HG03175 (cell line): ENCODE data around the gene CSH2.
"Not testable (repeated sequence)": the region's sequence is repeated elsewhere in the genome, so short reads cannot be mapped to it uniquely, and the experiment has no call there.

Experiments used
- ATAC-seq: cut with Tn5 transposase; IDR thresholded peaks from one replicate; pipeline ENCODE4 v1.9.1; 2021; ENCODE audit warnings: mild to moderate bottlenecking, moderate library complexity; ENCODE audit not compliant: unreplicated experiment

CSH2 gene

DNA sequence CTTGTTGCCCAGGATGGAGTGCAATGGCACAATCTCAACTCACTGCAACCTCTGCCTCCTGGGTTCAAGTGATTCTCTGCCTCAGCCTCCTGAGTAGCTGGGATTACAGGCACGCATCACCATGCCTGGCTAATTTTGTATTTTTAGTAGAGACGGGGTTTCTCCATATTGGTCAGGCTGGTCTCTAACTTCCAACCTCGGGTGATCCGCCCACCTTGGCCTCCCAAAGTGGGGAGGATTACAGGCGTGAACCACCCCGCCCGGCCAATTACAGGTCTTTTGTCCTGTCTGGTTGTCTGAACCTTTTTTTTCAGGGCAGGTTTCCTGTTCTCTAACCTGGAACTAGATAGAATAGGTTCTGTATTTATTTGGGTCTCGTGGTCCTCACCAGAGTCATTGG lies 17.1 kb downstream of the CSH2 start:
- not testable (repeated sequence) for ATAC-seq

GRCh38 chr17:63855185-63855584 lies 18.3 kb downstream of the CSH2 start:
- ATAC-seq, result no peak

GRCh38 chr17:63854709-63855108 lies 18.8 kb downstream of the CSH2 start:
- ATAC-seq, result no peak

DNA sequence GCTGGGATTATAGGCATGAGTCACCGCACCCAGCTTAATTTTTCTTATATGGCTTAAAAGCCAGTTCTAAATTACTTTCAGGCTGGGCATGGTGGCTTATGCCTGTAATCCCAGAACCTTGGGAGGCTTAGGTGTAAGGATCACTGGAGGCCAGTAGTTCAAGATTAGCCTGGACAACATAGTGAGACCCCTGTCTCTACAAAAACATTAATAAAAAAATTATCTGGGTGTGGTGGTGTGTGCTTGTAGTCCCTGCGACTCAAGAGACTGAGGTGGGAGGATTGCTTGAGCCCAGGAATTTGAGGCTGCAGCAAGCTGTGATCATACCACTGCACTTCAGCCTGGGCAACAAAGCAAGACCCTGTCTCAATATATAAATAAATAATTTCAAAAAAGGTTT lies 20.2 kb downstream of the CSH2 start:
- no peak for ATAC-seq

- ATAC-seq, result no peak
These were observed 23.1 kb downstream of the CSH2 start for GRCh38 chr17:63850401-63850800.

GRCh38 chr17:63848834-63849689 lies 24.4 kb downstream of the CSH2 start:
- ATAC-seq, result peak; percentile 97

DNA sequence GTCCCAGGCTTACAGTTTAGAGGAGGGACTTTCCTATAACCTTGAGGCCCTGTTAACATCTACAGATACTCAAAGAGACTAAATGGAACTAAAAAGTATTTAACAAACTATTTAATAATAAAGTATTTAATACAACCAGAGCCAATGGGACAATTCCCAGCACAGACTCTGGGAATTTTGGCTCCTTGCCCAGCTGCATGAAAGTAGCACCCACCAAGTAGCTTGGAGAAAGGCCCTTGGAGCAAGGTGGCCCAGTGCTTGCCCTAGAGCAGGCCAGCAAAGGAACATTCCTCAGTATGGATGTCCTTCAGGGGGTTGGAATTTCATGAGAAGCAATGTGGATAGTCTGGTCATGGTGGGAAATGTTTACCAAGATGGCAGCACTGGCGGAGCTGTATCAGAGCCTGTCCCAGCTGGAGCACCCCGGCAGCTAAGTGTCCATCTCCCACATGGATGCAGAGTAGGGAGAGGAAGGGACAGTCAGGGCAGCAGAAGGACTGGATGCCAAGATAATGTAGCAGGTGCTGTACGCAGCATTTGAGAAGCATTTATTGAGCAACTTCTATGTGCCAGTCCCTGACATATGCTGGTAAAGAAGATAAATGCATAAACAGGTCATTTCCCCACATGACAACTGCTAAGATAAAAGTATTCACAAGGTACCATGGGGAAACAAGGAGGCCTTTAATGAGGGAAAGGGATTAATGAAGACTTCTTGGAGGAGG lies 25.8 kb downstream of the CSH2 start:
- ATAC-seq, result no peak

- ATAC-seq, result no peak
These were observed 28.0 kb downstream of the CSH2 start for GRCh38 chr17:63845509-63845908.

DNA sequence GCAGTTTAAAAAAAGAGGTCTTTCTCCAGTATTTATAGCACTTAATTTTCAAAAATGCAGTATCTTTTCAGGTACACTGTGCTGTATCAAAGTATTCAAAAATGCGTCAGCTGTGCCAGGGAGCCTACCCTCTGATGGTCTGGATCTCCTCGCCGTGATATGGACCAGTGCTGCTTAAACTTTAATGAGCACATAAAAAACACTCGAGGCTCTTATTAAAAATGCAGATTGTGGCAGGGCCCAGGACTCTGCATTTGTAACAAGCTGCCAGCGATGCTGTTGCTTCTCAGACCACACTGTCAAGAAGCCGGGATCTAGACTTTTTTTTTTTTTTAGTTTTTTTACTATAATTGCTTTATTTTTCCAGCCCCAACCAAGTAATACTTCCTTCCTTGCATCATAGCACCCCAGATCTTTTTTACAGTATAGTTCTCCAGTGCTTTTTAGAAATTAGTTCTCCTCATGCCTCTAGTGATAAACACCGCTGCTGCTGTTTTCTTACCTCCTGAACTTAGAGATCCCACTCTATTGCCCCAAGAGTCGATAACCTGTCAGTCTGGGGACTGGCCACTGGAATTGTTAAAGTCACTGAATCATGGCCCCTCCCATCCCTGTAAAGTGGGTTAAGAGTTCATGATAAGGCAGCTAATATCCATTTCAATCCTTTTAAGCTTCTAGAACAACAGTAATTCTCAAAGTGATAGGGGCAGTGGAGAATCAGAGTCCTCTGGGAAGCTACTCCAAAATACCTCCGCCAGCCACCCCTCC lies 29.4 kb downstream of the CSH2 start:
- ATAC-seq, result no peak

- ATAC-seq, result peak; percentile 30
These were observed 30.0 kb downstream of the CSH2 start for GRCh38 chr17:63843387-63843888.

GRCh38 chr17:63842540-63843386 lies 30.7 kb downstream of the CSH2 start, which contains the start of gene SMARCD2:
Gene SMARCD2 (minus strand): TSS chr17:63842685. CDS start chr17:63842674, 11 bp downstream.
- ATAC-seq, result peak; percentile 73

GRCh38 chr17:63842173-63842539 lies 31.3 kb downstream of the CSH2 start:
- ATAC-seq, result peak; percentile 24

DNA sequence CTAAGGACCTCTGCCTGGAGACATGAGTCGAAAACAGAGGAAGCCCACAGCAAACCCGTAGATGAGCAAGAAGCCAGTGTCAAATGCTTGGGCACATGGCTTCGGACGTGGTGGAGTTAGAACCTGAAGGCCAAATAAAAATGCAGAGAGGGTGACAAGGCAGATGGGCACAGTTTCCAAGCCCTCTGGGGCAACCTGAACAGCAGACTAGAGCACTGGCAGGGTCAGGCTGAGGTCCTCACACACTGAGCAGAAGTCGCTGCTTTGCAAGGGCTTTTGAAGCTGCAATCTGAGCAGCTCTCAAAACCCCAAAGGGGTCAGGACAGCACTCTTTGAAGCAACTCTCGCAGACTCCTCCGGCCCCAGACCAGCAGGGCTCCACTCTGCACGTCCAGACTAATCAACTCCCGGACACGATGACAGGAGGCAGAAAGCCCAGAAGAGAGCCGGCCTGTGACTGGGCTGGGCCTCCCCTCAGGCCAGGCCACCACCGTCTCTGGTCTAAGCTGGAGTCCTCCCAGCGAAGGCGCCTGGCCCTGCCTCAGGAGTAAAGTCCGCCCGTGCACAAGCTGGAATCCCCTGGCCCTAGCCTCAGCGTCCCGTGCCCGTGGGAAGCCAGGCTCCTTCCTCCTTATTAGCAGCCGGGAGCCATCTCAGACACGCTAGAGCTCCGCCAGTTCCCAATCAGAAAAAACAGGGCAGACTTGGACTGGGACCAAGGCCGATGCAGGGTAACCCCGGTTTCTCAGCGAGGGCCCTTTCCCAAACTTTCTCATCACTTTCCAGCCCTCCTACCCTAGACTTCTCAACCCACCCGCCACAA lies 31.9 kb downstream of the CSH2 start:
- ATAC-seq, result no peak

- no peak for ATAC-seq
These were observed 32.7 kb downstream of the CSH2 start for GRCh38 chr17:63840591-63841349.

- no peak for ATAC-seq
These were observed 34.8 kb downstream of the CSH2 start for GRCh38 chr17:63838631-63839171.

DNA sequence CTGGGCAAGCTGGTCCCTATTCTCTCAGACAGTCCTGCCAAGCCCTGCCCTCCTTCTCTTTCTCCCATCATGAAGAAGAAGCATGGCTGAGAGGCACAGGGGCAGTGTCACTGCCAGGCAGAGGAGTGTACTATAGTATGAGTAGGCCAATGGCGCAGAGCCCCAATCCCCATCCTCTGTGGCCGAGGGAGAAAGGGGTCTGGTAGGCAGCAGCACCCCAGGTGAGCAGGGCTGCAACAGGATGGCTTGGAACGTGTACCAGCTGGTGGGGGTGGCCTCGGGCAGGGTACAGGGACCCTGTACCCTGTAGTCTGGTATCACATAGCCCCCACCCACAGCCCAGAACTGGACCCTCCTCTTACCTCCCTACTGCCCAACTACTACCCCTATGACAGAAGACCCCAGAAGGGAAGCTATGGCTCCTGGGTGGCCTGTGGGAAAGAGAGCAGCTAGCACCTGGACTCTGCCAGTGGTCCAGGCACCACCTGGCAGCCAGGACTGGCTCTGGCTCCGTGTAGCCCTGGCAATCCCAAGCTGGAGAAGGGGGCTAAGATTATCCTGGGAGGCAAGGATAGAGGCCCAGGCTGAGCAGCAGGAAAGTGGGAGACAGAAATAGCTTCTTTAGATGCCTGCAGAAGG lies 35.4 kb downstream of the CSH2 start:
- no peak for ATAC-seq

GRCh38 chr17:63837480-63837879 lies 36.0 kb downstream of the CSH2 start:
- ATAC-seq, result no peak

DNA sequence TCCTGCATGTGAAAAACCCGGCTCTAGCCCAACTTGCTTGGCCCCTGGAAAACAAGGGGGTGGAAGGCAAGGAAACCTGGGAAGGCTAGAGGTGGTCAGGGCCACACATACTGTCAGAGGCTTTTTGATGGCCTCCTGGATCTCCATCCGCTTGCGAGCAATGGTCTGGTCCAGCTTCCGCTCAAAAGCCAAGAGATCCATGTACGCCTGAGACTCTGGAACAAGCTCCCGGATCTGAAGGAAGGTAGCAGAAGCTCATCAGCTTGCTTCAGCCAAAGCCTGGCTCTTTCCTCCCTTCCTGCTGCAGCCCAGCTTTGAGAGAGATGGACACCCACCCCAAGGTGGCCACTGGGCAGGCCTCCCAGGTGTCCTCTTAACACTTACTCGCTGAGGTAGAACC lies 36.7 kb downstream of the CSH2 start:
- ATAC-seq, result no peak
